ENCODE measurements around the gene MRGPRX3.
"Not testable (repeated sequence)": the region's sequence is repeated elsewhere in the genome, so short reads cannot be mapped to it uniquely, and the experiment has no call there.

Gene MRGPRX3

DNA sequence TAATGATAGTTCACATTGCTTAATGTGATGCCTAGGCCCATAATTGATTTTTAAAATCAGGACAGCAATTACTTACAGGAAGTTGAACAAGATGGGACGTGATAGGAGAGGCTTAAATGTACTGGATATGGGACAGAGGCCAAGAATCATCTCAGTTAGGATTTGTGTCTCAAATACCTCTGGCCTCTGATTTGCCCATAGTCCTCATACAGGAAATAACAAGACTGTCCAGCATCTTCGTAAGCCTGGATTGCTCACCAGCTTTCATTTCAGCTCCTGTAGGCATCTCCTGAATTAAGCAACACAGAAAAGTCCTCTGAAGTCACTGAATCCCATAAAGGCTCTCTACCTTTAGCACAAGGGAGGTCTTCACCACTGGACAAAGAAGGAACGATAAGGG lies at the start of gene MRGPRX3:
Gene MRGPRX3 (plus strand): TSS at position 231 of the 400 bp plus-strand sequence. CDS start 4,632 bp downstream, outside the sequence.
- DNase-seq: no peak

DNA sequence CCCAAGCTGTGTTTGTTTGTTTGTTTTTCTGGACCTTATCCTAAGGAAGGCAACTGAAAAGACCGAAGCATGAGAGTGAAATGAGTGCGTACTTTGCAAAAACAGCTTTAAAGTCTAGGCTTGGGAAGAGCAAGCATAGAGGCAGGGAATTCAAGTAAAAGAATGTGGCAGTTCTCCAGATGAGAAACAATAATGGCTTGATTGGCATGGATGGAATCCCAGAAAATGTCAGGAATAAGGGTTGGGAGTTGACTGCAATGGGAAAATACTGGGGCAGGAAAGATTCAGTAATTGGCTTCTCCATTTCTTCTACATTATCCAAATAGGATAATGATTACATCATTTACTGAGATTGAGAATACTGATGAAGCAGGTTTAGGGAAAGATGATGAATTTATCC lies 44.0 kb upstream of the MRGPRX3 start:
- no peak for DNase-seq

DNA sequence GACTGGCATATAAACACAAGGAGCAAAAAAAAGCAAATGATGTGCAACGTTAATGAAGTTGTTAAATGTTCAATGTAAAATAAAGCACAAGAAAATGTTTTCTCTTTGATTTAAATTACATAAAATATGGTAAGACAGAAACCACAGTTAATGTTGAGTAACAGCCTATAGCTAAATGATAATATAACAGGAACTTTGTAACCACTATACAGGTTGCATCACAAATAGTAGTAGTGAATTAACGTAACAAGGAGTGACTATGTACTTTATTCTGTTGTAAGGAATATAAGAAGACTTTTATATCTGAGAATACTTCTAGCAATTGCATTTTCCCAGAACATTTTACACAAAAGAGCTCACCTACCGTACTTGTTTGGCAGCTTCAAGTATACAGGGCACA lies 43.4 kb upstream of the MRGPRX3 start:
- peak; percentile 46 for DNase-seq

DNA sequence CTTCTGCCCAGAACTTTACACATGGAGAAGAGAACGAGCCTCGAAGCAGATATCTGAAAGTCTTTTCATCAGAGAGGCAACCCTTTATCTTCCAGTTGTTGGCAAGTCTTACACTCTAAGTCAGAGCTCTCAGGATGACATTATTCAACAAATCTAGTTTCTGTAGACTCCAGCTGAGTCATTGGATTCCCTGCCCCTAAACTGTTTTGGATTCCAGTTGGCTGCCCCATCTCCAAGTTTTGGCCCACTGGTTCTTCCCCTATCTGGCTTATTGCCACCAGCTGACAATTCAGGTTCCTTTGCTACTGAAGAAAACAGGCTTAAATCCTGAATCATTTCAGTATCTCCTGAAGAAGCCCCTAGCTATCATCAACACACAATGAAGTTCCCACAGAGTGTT lies 40.6 kb upstream of the MRGPRX3 start:
- no peak for DNase-seq

DNA sequence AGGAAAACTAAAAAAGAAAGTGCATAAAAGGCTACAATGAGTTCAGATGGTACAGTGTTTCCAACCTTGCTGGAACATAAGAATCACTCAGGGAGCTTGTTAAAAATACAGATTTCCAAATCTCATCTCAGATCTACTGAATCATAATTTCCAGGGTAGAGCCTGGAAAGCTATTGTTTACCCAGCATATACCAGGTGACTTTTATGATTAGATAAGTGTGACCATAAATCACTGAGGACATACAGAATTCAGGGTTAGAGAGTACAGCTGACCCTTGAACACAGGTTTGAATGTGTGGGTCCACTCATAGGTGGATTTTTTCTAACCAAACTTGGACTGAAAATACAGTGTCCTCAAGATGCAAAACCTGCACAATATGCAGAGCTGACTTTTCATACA lies 38.4 kb upstream of the MRGPRX3 start:
- no peak for DNase-seq

DNA sequence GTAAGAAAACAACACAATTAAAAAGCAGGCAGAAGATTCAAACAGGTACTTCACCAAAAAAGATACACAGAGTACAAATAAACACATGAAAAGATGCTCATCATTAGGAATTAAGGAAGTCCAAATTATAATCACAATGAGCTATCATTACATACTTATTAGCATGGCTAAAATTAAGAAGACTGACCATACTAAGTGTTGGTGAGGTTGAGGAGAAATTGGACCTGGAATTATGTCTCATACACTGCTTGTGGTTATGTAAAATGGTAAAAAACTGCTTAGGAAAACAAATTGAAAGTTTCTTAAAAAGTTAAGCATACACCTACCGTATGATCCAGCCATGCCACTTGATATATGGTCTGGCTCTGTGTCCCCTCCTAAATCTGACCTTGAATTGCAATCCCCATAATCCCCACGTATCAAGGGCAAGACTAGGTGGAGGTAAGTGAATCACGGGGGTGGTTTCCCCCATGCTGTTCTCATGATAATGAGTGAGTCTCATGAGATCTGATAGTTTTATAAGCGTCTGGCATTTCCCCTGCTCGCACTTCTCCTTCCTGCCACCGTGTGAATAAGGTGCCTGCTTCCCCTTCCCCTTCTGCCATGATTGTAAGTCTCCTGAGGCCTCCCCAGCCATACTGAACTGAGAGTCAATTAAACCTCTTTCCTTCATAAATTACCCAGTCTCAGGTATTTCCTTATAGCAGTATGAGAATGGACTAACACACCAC lies 31.3 kb upstream of the MRGPRX3 start:
- DNase-seq: no peak

DNA sequence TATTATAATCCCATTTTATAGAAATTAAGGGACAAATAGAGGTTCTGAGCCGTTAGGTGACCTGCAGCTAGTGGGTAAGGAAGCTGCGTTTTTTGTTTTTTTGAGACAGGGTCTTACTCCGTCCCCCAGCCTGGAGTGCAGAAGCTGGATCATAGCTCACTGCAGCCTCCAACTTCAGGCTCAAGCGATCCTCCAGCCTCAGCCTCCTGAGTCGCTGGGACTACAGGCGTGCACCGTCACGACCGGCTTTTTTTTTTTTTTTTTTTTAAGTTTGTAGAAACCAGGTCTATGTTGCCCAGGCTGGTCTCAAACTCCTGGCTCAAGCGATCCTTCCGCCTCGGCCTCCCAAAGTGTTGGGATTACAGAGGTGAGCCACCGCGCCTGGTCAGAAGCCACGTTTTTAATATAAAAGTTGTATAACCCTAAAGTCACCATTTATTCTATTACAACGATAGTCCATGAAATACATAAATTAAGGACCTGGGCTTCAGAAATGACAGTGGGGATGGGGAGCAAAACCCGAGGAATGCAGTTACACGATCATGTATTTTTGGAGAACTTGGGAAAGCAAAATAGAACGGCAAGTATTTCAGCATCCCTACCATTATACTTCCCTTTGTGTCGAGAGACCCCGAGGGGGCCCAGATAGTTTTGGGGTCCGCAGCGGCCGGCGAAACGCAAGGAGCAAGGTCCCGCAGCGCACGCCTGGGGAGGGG lies 27.1 kb upstream of the MRGPRX3 start:
- DNase-seq: no peak

DNA sequence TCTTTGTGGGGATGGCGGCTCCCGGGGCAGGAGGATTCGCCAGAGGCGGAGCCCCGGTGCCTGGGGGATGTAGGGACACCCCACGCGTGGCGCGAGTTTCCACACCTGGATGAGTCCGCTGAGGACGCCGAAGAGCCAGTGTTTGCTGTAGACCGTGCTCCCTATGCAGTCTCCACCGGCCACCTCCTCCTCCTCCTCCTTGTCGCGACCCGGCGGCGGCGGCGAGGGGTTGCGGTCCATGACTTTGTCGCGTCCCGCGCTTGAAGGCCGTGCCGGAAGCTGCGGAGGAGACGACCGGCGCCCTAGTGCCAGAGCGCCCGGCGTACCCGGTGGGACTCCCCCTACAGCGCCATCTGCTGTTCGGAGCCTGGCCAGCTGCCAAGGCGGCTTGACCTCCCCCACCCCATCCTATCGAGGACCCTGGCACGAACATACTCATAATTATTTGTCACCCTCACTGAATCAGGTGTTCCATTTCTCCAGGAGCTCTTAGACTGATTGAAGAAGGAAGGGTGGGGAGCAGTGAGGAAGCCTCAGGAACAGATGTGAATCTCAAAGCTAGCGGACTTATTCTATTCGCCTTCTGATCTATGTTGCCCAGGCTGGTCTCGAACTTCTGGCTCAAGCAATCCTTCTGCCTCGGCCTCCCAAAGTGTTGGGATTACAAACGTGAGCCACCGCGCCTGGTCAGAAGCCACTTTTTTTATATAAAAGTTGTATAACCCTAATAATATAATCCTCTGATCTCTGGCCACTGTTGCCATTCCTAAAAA lies 26.4 kb upstream of the MRGPRX3 start, which contains the start of gene SAAL1:
Gene SAAL1 (minus strand): TSS at position 281 of the 773 bp plus-strand sequence. CDS start 41 bp downstream, at position 240.
- peak; percentile 10 for DNase-seq

DNA sequence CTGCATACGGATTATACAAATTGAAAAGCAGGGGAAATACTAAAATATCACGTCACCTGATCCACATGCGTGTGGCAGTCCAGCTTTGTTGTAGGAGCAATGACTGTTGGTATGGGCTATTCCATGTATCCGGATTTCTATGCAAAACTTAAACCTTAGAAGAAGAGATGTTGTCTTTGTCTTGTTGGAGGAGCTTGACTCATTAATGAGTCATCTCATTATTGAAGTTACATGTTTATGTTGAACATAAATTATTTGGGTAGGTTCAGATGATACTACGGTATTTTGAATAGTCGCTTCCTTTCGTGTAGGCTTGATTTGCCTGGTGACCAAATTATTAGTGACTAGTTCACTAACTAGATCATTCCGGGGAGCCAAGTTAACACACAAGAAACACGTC lies 25.7 kb upstream of the MRGPRX3 start:
- DNase-seq: no peak

DNA sequence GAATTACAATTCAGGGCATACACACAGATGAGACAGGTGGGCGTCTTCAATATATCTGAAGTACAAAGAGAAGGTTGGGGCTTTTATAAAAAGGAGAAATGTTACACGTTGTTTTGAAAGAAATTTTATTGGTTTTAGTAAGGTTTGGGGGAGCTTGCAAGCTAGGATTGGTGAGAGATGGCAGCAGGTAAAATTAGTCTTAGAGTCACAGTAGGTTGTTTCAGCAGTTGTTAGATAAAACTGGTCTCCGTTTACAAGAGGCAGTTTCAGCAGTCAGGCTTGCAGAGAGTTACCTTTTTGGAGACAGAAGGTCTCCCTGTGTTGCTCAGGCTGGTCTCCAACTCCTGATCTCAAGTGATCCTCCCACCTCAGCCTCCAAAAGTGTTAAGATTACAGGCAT lies 24.1 kb upstream of the MRGPRX3 start:
- DNase-seq: no peak

DNA sequence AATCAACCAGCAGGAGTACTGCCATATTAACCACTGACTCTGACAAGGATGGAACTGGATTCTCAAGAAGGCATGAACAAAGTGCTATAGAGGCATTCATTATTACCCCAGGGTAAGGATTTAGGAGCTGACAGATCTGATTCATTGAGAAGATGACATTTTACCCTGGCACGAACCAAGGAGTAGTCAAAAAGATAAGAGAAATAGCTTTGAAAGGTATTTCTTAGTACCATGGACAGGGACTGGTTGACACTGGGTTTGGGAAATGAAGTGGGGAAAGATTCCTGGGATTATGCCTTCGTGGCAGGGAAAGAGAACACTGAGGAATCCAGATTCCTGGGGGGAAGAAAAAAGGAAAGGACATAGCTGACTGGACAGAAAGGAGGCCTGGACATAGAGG lies 21.4 kb upstream of the MRGPRX3 start:
- DNase-seq: no peak

DNA sequence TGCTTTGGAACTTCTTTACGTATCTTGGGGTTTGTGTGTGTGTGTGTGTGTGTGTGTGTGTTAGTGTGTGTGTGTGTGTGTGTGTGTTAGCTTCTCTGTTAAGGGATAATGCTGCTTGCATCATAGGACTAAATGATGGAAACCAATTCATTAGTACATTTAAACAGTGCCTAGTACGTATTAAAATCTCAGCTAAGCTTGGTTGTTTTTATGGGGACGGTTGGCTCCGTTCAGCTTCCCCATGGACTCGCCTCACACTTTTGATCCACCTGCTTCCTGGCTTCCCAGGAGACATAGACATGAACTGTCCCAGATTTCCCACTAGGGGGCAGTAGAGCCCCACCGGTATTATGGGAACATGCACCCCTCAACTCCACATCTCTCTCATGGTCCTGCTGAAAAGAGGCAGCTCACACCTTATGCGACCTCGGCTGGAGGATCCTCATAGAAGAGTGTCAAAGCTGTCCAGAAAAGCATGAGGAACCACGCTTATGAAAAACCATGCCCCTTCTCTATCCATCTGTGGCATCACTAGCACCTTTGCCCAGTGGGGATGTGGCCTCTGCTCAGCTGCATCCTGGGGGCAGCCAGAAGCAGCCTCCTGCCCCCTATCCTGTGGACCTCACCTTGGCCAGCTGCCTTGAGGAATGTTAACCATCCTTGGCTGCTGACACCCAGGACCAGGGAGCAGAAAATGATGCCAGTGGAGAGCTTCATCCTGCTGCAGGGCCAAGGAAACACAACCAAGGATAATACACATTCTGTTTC lies 16.8 kb upstream of the MRGPRX3 start:
- no peak for DNase-seq

DNA sequence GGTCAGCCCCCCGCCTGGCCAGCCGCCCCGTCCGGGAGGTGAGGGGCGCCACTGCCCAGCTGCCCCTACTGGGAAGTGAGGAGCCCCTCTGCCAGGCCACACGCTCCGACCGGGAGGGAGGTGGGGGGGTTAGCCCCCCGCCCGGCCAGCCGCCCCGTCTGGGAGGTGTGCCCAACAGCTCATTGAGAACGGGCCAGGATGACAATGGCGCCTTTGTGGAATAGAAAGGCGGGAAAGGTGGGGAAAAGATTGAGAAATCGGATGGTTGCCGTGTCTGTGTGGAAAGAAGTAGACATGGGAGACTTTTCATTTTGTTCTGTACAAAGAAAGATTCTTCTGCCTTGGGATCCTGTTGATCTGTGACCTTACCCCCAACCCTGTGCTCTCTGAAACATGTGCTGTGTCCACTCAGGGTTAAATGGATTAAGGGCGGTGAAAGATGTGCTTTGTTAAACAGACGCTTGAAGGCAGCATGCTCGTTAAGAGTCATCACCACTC lies 11.0 kb upstream of the MRGPRX3 start:
- DNase-seq: not testable (repeated sequence)

DNA sequence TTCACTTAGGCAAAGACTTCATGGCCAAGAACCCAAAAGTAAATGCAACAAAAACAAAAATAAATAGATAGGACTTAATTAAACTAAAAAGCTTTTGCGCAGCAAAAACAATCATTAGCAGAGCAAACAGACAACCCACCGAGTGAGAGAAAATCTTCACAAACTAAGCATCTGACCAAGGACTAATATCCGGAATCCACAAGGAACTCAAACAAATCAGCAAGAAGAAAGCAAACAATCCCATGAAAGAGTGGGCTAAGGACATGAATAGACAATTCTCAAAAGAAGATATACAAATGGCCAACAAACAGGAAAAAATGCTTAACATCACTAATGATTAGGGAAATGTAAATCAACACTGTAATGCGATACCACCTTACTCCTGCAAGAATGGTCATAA lies 1.3 kb upstream of the MRGPRX3 start:
- not testable (repeated sequence) for DNase-seq

DNA sequence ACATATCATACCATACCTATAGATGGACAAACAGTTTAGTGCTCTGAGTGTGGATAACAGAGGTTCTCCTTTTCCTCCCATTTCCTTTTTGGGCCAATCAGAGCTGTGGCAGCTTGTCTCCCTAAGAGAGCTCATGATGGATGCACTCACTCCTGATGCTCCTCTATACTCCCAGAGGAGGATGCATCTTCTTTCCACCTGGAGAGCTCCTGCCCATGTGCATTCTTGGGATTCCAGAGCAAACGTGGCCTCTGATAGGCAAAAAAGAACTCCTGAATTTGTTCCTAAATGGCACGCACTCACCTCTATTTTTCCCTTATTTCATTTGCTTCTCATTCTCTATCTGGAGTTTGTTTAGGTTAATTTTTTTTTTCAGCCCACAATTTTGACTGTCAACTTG lies 2.9 kb downstream of the MRGPRX3 start:
- DNase-seq: no peak

DNA sequence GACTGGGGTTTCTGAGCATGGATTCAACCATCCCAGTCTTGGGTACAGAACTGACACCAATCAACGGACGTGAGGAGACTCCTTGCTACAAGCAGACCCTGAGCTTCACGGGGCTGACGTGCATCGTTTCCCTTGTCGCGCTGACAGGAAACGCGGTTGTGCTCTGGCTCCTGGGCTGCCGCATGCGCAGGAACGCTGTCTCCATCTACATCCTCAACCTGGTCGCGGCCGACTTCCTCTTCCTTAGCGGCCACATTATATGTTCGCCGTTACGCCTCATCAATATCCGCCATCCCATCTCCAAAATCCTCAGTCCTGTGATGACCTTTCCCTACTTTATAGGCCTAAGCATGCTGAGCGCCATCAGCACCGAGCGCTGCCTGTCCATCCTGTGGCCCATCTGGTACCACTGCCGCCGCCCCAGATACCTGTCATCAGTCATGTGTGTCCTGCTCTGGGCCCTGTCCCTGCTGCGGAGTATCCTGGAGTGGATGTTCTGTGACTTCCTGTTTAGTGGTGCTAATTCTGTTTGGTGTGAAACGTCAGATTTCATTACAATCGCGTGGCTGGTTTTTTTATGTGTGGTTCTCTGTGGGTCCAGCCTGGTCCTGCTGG lies 4.9 kb downstream of the MRGPRX3 start:
- no peak for DNase-seq

DNA sequence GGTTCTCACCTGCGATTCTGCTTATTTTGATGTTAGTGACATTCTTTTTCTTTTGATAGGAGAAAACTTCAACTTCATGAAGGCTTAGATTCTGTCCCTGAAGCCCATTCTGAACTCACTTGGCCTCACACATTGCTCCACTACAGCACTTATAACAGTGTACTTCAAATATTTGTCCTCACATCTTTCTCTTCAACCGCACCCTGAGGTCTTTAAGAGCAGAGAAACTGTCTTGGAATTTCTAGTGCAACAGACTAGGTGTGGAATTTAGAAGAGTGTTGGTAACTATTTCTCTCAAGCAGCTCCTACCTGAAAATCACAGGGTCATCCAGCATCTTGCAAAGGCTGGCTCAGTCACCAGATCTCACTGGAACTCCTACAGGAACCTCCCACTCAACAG lies 7.8 kb downstream of the MRGPRX3 start:
- DNase-seq: no peak

DNA sequence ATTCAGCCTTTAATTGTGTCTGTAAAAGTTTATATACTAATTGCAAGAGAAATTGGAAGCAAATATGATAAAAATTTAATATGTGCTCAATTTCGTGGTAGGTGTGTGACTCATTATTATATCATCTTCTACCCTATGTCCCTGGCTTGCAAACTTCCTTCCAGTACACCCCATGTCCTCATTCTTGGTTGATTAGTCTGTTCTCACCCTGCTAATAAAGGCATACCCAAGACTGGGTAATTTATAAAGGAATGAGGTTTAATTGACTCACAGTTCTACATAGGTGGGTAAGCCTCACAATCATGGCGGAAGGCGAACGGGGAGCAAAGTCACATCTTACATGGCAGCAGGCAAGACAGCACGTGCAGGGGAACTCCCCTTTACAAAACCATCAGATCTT lies 11.9 kb downstream of the MRGPRX3 start:
- no peak for DNase-seq

DNA sequence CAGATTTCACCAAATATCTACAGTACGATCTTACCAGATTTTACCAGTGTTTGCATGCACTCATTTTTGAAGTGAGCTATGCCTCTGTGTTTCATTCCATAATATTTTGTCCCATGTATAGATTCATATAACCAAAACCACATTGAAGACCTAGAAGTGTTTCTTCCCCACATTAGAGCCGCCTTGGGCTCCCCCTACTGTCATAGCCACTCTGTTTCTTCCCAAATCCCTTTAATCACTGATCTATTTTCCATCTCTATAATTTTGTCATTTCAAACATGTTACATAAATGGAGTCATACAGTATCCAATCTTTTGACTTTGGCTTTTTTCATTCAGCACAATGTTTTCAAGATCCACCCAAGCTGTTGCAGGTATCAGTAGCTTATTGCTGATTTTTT lies 12.7 kb downstream of the MRGPRX3 start:
- DNase-seq: no peak

DNA sequence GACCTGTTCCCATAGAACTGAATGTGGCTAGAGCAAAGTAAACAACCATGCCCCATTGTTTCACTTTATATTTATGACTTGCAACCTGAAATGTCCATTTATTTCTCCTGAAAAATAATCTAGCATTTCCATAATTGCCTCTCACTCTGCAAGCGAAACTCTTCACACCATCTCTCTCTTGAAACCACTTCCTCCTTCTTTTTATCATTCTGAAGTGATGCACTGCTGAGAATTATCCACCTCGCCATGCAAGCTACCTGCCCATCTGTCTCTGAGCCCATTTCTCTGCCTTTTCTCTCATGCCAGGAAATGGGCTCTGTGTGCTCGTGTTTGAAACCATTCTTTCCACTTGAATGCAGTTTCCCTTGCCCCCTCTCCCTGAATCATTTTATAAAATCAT lies 13.5 kb downstream of the MRGPRX3 start:
- DNase-seq: no peak

DNA sequence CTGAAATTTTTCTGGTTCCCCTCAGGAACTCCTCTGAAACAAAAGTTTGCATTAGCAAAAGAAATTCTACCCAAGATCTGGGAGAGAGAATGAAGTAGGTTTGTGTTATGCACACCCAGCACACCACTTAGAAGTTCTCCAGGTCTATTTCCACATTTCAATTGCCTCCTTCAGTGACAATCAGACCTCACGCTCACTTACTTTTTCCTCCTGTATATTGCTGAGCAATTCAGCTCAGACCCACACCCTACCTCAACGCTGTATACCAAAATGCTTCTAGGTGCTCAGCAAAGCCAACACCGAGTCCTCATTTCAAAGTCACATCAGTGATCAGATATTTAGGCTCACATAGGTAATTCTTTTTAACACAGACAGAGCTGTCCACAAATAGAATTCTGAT lies 19.2 kb downstream of the MRGPRX3 start:
- DNase-seq: no peak

DNA sequence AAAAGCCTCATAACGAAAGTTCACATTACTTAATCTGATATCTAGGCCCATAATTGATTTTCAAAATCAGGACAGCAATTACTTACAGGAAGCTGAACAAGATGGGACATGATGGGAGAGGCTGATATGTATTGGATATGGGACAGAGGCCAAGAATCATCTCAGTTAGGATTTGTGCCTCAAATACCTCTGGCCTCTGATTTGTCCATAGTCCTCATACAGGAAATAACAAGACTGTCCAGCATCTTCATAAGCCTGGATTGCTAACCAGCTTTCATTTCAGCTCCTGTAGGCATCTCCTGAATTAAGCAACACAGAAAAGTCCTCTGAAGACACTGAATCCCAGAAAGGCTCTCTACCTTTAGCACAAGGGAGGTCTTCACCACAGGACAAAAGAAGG lies 36.0 kb downstream of the MRGPRX3 start:
- DNase-seq: no peak

Data from GF-D8 (cell line).